Stimulated activated CD8-positive, alpha-beta memory T cell treated with anti-CD3 and anti-CD28 coated beads, Interleukin-7, amount 100 ng/mL, for 24 hours (primary cell): ENCODE data around the gene GOLGA8B.
"Not testable (repeated sequence)": the region's sequence is repeated elsewhere in the genome, so short reads cannot be mapped to it uniquely, and the experiment has no call there.

Source experiments
- DNase-seq: peaks from one replicate; pipeline ENCODE4 v3.0.0-alpha.2; 2020; ENCODE audit warnings: low read depth

Gene GOLGA8B

GRCh38 chr15:34583399-34584329 is at the start of gene GOLGA8B:
Gene GOLGA8B, minus strand, starts transcription at chr15:34583651. Its CDS starts 47,739 bp downstream, at chr15:34535912.
- peak; percentile 48 for DNase-seq

- DNase-seq = not testable (repeated sequence)
Measured at GRCh38 chr15:34633165-34633564, 49.7 kb upstream of the GOLGA8B start.

GRCh38 chr15:34628577-34629152 is 45.2 kb upstream of the GOLGA8B start:
- no peak for DNase-seq

GRCh38 chr15:34625007-34625406 is 41.6 kb upstream of the GOLGA8B start:
- no peak for DNase-seq

DNA sequence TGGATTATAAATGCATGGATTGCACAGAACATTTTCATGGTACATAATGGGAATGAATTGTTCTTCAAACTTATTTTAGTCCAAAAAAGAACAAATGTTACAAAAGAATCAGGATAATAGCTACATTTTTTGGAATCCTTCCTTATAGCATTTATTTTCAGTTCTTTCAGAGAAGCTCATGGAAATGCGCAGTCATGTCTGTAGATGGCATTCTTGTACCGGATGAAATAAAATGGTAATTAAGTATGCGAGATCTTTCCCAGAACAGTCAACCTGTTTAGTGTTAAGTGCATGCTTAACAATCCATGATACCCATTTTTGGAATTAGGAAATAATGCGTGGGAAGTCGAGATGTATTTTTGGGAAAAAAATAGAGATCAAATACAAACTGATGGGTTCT is 38.2 kb upstream of the GOLGA8B start:
- no peak for DNase-seq

DNA sequence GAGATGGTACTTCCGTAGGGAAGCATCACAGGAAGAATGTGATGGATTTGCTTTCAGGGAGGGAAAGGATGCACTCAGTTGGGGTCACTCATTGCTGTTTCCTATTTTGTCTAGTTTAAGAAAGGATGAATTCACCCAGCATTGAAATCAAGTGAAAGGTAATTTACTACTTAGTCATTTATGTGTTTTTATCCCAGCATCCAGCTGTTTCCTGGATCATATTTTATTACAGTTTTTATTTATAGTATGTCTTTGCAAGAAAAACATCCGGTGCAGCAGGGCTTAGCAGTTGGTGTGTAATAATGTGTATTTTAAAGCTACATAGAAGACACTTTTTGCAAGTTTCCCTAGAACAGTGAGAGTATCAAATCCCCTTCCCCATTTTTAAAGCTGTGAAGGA is 37.4 kb upstream of the GOLGA8B start:
- no peak for DNase-seq

DNA sequence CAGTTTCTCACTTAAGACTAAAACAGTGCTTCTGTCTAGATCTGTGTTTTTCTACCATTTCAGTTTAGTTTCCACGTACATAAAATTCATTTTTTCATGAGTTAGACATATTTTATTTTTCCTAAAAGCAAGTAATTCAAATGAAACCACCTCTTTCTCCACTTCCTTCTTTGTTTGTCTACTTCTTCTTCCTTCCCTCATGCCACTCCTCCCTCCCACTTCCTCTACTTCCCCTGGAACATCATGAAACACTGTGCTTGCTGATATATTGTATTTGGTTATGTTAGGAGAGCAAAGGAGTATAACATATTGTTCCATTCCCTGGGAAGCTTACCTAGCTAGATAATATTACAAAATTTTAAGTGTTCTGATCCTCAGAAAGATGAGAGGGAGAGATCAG is 36.7 kb upstream of the GOLGA8B start:
- no peak for DNase-seq

GRCh38 chr15:34619151-34619550 is 35.7 kb upstream of the GOLGA8B start:
- no peak for DNase-seq

DNA sequence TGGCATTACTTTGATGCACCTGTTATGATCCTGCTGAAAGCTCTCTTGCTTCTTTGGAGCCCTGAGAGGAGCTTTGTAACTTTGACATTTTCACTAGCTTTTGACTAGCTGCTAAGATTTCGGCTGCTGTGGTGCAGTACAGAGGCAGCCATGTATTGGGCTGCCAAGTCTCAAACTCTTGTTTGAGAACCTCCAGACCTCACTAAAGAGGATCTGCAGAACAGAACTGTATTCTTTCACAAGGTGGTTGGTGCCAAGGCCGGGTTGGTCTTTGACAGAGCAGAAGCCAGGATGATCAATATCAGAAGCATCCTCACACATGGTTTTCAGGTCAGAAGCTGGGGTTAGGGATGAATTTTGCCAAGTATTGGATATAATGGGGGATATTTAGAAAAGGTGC is 34.6 kb upstream of the GOLGA8B start:
- DNase-seq = no peak

DNA sequence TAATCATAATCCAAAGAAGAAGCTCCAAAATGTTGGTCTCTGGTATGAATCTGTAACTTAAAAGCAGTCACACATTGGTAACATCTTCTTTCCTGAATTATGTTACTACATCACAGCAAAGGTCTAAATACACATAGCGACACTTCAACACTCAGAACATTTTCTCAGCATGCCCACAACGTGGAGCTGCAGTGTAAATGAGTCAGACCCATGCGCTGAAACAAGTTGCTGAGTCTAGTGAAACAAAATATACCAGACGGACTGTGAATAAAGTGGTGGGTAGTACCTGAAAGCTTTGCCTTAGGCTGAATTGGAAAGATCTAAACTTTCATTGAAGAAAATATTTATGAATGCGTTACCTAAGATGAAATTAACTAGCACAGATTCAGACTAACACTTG is 33.2 kb upstream of the GOLGA8B start:
- no peak for DNase-seq

- no peak for DNase-seq
Measured at GRCh38 chr15:34613997-34614396, 30.5 kb upstream of the GOLGA8B start.

DNA sequence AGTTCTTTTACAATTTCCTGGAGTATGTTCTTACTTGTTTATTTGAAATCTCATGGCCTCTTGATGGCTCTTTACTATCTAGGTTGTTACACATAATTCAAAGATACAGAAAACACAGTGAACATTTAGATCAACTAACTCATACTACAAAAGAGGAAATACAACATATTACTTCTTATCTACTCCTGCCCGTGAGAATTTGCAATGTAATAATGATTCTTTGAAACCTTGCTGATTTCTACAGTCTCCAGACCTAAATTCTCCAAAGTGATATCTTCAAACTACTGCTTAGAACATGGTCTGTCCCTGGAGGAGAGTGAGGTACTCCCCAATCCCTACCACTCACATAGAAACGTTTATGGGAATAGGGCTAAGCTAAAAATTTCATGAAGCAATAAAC is 29.9 kb upstream of the GOLGA8B start:
- no peak for DNase-seq

- no peak for DNase-seq
Measured at GRCh38 chr15:34610354-34610753, 26.9 kb upstream of the GOLGA8B start.

GRCh38 chr15:34609102-34610057 is 25.9 kb upstream of the GOLGA8B start:
- no peak for DNase-seq

GRCh38 chr15:34608517-34608916 is 25.1 kb upstream of the GOLGA8B start:
- DNase-seq = no peak

DNA sequence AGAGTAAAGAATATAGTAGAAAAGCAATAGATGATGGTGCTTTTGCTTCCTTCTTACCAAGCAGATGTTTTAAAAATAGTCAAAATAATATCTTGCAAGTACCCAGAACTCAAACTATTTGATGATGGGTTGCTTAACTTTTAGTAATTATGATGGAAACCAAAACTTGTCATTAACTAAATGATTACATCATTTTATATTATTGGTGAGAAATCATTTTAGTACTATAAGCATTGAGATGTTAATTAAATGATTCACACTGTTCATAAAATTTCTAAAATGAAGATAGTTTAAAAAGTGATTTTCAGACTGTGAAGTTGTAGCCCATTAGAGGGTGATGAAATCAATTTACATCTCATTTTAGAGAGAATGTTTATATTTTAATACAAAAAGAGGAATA is 24.4 kb upstream of the GOLGA8B start:
- DNase-seq = no peak

GRCh38 chr15:34606545-34606944 is 23.1 kb upstream of the GOLGA8B start:
- no peak for DNase-seq

- no peak for DNase-seq
Measured at GRCh38 chr15:34606131-34606530, 22.7 kb upstream of the GOLGA8B start.

DNA sequence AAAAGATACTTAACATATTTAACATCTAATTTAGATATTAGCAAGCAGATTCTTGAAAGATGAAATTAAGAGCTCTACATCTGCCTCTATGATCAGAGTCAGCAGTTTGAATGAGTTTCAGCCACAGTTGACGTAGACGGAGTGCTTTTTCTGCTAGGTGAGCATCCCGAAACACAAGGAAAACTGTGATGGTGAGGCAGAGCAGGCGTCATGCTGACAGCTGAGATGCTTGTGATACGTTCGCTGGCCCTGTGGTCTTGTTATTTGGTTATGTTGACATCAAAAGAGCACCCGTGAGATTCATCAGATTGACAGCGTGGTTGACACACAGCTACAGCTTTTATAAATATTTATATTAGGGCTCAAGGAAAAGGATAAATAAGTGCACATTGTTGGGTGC is 19.6 kb upstream of the GOLGA8B start:
- no peak for DNase-seq

DNA sequence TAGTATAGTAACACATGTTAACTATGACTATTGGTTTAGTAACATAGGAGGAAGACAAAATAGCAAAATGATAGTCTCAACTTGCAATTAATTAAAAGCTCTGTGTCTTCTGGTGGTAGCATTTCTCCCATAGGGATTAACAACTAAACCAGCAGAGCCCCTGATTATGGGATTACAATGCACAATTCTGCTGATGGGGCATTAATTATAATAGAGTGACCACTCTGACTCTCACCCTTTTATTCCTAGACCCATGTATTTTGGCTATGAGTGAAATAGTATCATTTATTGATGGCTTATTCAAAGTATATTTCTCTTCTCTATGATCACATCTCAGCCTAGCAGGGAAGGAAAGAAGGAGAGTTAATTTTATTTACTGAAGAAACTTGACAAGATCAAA is 17.5 kb upstream of the GOLGA8B start:
- no peak for DNase-seq

DNA sequence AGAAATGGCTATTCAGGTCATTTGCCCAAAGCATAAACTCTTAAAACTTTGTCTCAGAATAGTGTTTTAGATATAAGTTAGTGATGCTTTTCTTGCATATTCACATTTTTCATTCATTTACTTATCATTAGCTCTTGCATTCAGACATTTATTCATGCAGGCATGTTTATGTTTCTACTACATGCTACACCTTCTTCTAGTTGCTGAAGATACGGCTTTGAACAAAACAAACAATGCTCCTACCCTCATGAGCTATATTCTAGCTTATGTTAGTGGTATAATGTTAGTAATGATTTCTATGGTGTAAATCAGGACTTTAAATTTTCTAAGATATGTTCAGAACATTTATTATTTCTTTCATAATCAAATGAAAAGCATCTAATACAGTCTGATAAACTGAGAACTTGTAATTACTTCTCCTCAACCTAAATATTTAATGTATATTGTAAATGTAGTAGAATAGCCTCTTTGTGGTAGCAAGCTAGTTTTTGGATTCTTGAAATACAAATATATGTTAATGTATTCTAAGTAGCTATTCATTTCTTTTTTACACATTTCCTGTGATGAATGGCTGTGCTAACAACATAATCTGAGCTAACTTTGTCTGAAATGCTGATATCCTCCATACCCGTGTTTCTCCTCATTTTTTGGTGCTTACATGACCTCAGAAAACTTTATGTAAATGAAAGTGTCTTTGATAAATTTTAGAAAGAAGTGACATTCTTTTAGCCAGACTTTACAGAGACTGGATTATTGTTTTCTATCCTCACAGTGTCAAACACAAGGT is 15.5 kb upstream of the GOLGA8B start:
- DNase-seq = no peak

DNA sequence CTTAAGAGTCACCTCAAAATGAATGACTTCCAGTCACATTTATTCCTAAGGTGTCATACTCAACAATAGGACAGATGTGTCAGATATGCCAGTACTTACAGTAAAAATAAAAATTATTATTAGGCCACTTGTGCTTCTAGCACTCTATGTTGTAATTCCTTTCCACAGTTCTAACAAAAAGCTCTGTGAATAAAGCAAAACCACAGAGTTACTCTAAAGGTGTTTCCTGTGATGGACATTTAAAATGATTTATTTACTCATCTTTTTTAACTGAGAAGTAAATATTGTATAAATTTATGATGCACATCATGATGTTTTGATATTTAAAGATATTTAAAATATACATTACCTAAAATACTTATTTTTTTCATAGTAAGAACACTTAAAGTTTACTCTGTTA is 13.9 kb upstream of the GOLGA8B start:
- no peak for DNase-seq
